Prostate gland (tissue), 2 donors: Measurements from ENCODE around the gene PC.

Experiments
- CTCF ChIP-seq, 4 experiments: fragments of 200-600 bp in 2 of 4; fragments of 450-650 bp in 2 of 4; sonication (generic) in 2 of 4; IDR thresholded peaks; 1 replicate in 3 of 4; 2 replicates in 1 of 4; pipeline ENCODE4 v1.5.1; 2016 to 2019; ENCODE audit warnings: antibody characterized with exemption in 4 of 4, mild to moderate bottlenecking in 2 of 4, moderate library complexity in 2 of 4
- POLR2AphosphoS5 ChIP-seq: sonication (generic); formaldehyde crosslinking; IDR thresholded peaks from one replicate; pipeline ENCODE4 v1.6.1; 2017; ENCODE audit warnings: antibody characterized with exemption

- TF ChIP-seq POLR2AphosphoS5 (no peak), CTCF (IDR thresholded peaks at IDR 0.05) (no peak)
These were observed 104.6 kb downstream of the PC start for GRCh38 chr11:66853242-66854229.
